DOHH2 (cell line): ENCODE data around the gene HOXA13.

Experiments used
- H3F3A ChIP-seq: fragments of 200-600 bp; sonication (generic), shearing (Covaris generic); 2 replicates; pipeline ENCODE4 v1.6.0; 2016; ENCODE audit warnings: antibody characterized with exemption, mild to moderate bottlenecking; ENCODE audit not compliant: control insufficient read depth, insufficient read depth
- H3K27ac ChIP-seq: fragments of 200-600 bp; sonication (generic); 2 replicates; pipeline ENCODE4 v1.5.1; 2014; ENCODE audit warnings: low read depth, mild to moderate bottlenecking, low read length, moderate library complexity
- H3K27me3 ChIP-seq: fragments of 200-600 bp; sonication (generic); 2 replicates; pipeline ENCODE4 v1.6.1; 2014; ENCODE audit warnings: mild to moderate bottlenecking, low read length, mixed read lengths; ENCODE audit not compliant: control insufficient read depth
- H3K36me3 ChIP-seq: fragments of 200-600 bp; sonication (generic); 2 replicates; pipeline ENCODE4 v1.6.1; 2014; ENCODE audit warnings: mild to moderate bottlenecking, low read length, moderate library complexity, mixed read lengths; ENCODE audit not compliant: control insufficient read depth
- H3K4me1 ChIP-seq: fragments of 200-600 bp; sonication (generic); 2 replicates; pipeline ENCODE4 v1.6.1; 2014; ENCODE audit warnings: mild to moderate bottlenecking, low read length, mixed read lengths; ENCODE audit not compliant: control insufficient read depth
- H3K4me2 ChIP-seq: fragments of 200-600 bp; sonication (generic); 2 replicates; pipeline ENCODE4 v1.6.0; 2014; ENCODE audit warnings: mild to moderate bottlenecking, low read length, moderate library complexity
- H3K4me3 ChIP-seq: fragments of 200-600 bp; sonication (generic); 2 replicates; pipeline ENCODE4 v1.5.1; 2014; ENCODE audit warnings: mild to moderate bottlenecking, low read length, mixed read lengths
- H3K79me2 ChIP-seq: fragments of 200-600 bp; sonication (generic); 2 replicates; pipeline ENCODE4 v1.6.1; 2014; ENCODE audit warnings: mild to moderate bottlenecking, low read length, mixed read lengths; ENCODE audit not compliant: control insufficient read depth
- H3K9me2 ChIP-seq: fragments of 200-600 bp; sonication (generic); replicated peaks from 2 replicates; pipeline ENCODE4 v1.6.1; 2014; ENCODE audit warnings: mild to moderate bottlenecking, low read length, mixed read lengths; ENCODE audit not compliant: control insufficient read depth
- H3K9me3 ChIP-seq: fragments of 200-600 bp; sonication (generic); 2 replicates; pipeline ENCODE4 v1.6.1; 2014; ENCODE audit warnings: antibody characterized with exemption, low read length, mixed read lengths; ENCODE audit not compliant: control insufficient read depth, insufficient read depth
- H4K20me1 ChIP-seq: fragments of 200-600 bp; sonication (generic); 2 replicates; pipeline ENCODE4 v1.6.0; 2014; ENCODE audit warnings: low read depth, mild to moderate bottlenecking, antibody characterized with exemption, low read length, moderate library complexity; ENCODE audit not compliant: control insufficient read depth, insufficient read depth
- EZH2phosphoT487 ChIP-seq: fragments of 200-600 bp; sonication (generic); IDR thresholded peaks from 2 replicates; pipeline ENCODE4 v1.6.1; 2017; ENCODE audit warnings: borderline replicate concordance, mild to moderate bottlenecking, antibody characterized with exemption, low read length, moderate library complexity, mixed read lengths
- TF ChIP-seq, protein P1 (sequence below): fragments of 200-600 bp; sonication (generic); IDR thresholded peaks from one replicate; pipeline ENCODE4 v1.5.1; 2014; ENCODE audit warnings: antibody characterized with exemption, mild to moderate bottlenecking, low read depth, low read length; ENCODE audit not compliant: poor library complexity, severe bottlenecking

The HOXA13 gene

GRCh38 chr7:27191161-27191731 lies 8.6 kb downstream of the HOXA13 start:
- TF ChIP-seq, protein P1, sequence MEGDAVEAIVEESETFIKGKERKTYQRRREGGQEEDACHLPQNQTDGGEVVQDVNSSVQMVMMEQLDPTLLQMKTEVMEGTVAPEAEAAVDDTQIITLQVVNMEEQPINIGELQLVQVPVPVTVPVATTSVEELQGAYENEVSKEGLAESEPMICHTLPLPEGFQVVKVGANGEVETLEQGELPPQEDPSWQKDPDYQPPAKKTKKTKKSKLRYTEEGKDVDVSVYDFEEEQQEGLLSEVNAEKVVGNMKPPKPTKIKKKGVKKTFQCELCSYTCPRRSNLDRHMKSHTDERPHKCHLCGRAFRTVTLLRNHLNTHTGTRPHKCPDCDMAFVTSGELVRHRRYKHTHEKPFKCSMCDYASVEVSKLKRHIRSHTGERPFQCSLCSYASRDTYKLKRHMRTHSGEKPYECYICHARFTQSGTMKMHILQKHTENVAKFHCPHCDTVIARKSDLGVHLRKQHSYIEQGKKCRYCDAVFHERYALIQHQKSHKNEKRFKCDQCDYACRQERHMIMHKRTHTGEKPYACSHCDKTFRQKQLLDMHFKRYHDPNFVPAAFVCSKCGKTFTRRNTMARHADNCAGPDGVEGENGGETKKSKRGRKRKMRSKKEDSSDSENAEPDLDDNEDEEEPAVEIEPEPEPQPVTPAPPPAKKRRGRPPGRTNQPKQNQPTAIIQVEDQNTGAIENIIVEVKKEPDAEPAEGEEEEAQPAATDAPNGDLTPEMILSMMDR: no peak
- no peak for TF ChIP-seq EZH2phosphoT487
- Histone ChIP-seq H3F3A (peaks cover 2% of the 10 kb centered on the region; the same call in 1 of the 2 replicates), H3K27me3 (peaks cover 94% of the 10 kb centered on the region), H3K4me2 (no peak overlapping the region), H3K9me3 (no peaks in the 10 kb centered on the region), H3K4me3 (no peak overlapping the region), H3K4me1 (peaks cover 16% of the 10 kb centered on the region), H3K79me2 (no peaks in the 10 kb centered on the region), H3K27ac (no peak overlapping the region), H3K36me3 (no peaks in the 10 kb centered on the region), H3K9me2 (no peaks in the 10 kb centered on the region), H4K20me1 (0 out of 2 replicates have a peak, but pooled peaks cover 8% of the 10 kb centered on the region)

DNA sequence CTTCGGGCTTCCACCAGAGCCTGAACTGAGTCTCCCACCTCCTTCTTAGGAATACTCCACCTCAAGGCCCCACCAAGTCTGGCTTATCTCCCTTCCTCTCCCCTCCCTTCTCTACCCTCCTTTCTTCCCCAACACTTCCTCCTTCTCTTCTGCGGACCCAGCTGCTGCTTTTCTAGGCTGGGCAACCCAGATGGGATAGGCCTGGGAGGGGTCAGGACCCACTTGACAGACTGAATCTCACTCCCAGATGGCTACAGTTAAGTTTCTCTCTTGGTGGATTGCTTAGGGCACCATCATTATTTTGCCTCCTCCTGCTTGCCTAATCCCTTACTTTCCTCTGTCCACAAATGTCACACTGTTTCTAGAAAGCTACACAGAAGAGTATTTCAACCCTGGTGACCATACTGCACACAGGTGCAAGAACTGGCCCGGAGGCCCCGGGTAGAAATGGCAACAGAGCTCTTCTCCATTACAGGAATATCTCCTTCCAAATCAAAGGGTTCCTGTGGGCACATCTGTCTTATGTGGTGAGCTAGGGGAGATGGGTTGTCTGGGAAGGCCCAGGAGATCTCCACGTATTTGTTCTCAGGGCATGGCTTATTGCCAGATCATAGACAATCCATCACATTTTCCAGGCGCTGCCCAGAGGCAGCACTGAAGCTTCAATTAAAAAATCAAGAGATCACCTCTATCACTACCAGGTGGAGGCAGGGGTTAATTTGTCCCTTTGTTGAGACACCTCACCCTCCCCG lies 9.7 kb downstream of the HOXA13 start:
- Histone ChIP-seq H3F3A (peaks cover 2% of the 10 kb centered on the region; the same call in 1 of the 2 replicates), H3K36me3 (no peaks in the 10 kb centered on the region), H3K27me3 (peaks cover 99% of the 10 kb centered on the region), H3K79me2 (no peaks in the 10 kb centered on the region), H3K4me1 (peaks cover 16% of the 10 kb centered on the region), H3K9me2 (no peaks in the 10 kb centered on the region), H3K4me3 (no peak overlapping the region), H3K27ac (no peak overlapping the region), H4K20me1 (0 out of 2 replicates have a peak, but pooled peaks cover 8% of the 10 kb centered on the region), H3K4me2 (no peak overlapping the region), H3K9me3 (no peaks in the 10 kb centered on the region)
- TF ChIP-seq EZH2phosphoT487: peak; percentile 79; the same call in 1 of the 2 replicates
- TF ChIP-seq, protein P1: no peak

GRCh38 chr7:27189295-27189996 lies 10.4 kb downstream of the HOXA13 start:
- Histone ChIP-seq H3K4me3 (peak overlapping the region; percentile 44), H3K27me3 (peaks cover 99% of the 10 kb centered on the region), H3K27ac (no peak overlapping the region), H3K9me3 (no peaks in the 10 kb centered on the region), H3K4me2 (peak overlapping the region; percentile 57), H3K4me1 (peaks cover 22% of the 10 kb centered on the region), H3F3A (peaks cover 2% of the 10 kb centered on the region; the same call in 1 of the 2 replicates), H4K20me1 (0 out of 2 replicates have a peak, but pooled peaks cover 8% of the 10 kb centered on the region), H3K9me2 (no peaks in the 10 kb centered on the region), H3K36me3 (no peaks in the 10 kb centered on the region), H3K79me2 (no peaks in the 10 kb centered on the region)
- TF ChIP-seq, protein P1: no peak
- no peak for TF ChIP-seq EZH2phosphoT487
